Right lobe of liver (tissue), 6 donors: ENCODE measurements around the gene MPPED1. TPM values are rescaled to one million over a fixed set of nuclear protein-coding genes. Genes with fewer than 3 reads are reported as not detected.

Experiments
- ATAC-seq, 4 donors: fragments of 200-7000 bp; cut with Tn5 transposase; one replicate each; pipeline ENCODE4 v1.9.1; 2020; ENCODE audit warnings: mild to moderate bottlenecking in 4 of 4, moderate library complexity in 4 of 4
- DNase-seq, 3 donors: peaks; one replicate each; pipeline ENCODE4 v3.0.0-alpha.2; 2020
- H3K27ac ChIP-seq, 3 donors: fragments of 200-600 bp; one replicate each; pipeline ENCODE4 v1.8.0; 2022
- H3K27me3 ChIP-seq, 2 donors: fragments of 200-600 bp; one replicate each; pipeline ENCODE4 v1.8.0; 2022
- H3K36me3 ChIP-seq, 4 donors: fragments of 200-600 bp; sonication (generic) in 1 of 4; one replicate each; pipeline versions ENCODE4 v1.5.1 to v1.8.0; 2017 to 2022; ENCODE audit warnings: control low read depth in 1 of 4
- H3K4me1 ChIP-seq, 4 donors: fragments of 200-600 bp; sonication (generic) in 1 of 4; one replicate each; pipeline versions ENCODE4 v1.5.1 to v1.8.0; 2017 to 2022; ENCODE audit warnings: control low read depth in 1 of 4
- H3K4me3 ChIP-seq, 3 donors: fragments of 200-600 bp; one replicate each; pipeline ENCODE4 v1.8.0; 2022
- H3K9me3 ChIP-seq, 4 donors: fragments of 200-600 bp; sonication (generic) in 1 of 4; one replicate each; pipeline versions ENCODE4 v1.5.1 to v1.8.0; 2017 to 2022; ENCODE audit warnings: control low read depth in 1 of 4
- POLR2A ChIP-seq: fragments of 450-650 bp; IDR thresholded peaks from one replicate; pipeline ENCODE4 v1.6.1; 2017; ENCODE audit warnings: antibody characterized with exemption, mild to moderate bottlenecking
- WGBS: methylation state at CpG from one replicate; pipeline ENCODE4 v1.1.6; 2018; ENCODE audit warnings: low coverage, low lambda C conversion rate; ENCODE audit not compliant: insufficient coverage; ENCODE audit errors: missing lambda C conversion rate; 5-methylcytosine and 5-hydroxymethylcytosine counted together
- intact Hi-C, 2 donors: fragments of 100-400 bp; cut with DNase I; formaldehyde crosslinking; loops; one replicate each; pipeline versions ENCODE4 v1.11.2 to v1.14.1; 2022
- total RNA-seq, 6 experiments: library from RNA; depleted of rRNA in 2 of 6; stranded (reverse); fragments of >200 nt in 2 of 6; fragmentation: NEBNext Ultra II Directional in 3 of 6; extraction: Animal tissue kit (Norgen Biotek cat#: 25700) in 3 of 6; gene quantifications; one replicate each; pipeline versions ENCODE4 v1.1.0 to v1.2.4, GENCODE V29; 2016 to 2023
- TF ChIP-seq, protein P1 (sequence below), 4 donors: fragments of 200-600 bp in 3 of 4; fragments of 450-650 bp in 1 of 4; IDR thresholded peaks; one replicate each; pipeline versions ENCODE4 v1.5.1 to v1.8.0; 2016 to 2022; ENCODE audit warnings: antibody characterized with exemption in 4 of 4, mild to moderate bottlenecking in 2 of 4
- donor health status: DM: no; HTN: yes; CAD: no.
- donor health status: DM: no; HTN: no; CAD: no.
- donor health status: DM: no; HTN: no; CAD: no.
- donor health status: DM: no; HTN: yes; CAD: no.
- donor health status: DM: no; HTN: yes; CAD: no.

The MPPED1 gene
- total RNA-seq, 6 experiments from 2014 or later, result 2.4 to 13.8 (median 11.3) TPM

DNA sequence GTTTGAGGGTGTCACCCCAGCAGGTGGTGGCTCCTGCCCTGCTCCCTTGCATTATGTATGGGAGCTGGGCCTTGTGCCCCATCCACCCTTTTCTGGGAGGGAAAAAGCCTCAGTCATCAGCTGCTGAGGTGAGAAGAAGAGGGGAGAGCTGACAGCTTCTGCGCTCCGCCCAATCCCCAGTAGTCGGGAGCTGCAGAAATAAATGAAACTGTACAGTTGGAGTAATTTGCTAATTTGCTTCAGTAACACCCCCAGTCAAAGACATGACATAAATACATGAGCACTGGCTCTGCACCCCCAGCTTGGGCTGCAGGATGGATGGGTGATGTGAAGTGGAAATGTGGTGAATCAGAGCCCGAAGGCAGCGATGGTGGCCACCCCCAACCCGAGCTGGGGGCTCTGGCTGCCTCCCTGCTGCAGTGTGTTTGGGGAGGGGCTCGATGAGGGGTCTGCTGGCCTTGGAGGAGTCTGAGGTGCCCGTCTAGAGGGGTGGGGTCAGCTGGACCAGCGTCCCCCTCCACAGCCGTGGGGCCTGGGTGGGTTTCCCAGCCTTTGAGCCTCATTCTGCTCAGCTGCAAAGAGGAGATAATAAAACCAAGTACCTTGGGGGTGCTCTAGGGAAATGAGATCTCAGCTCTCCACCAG is 59.2 kb downstream of the MPPED1 start:
- WGBS, result no CpG with 5 or more reads among the region's 10 CpGs

DNA sequence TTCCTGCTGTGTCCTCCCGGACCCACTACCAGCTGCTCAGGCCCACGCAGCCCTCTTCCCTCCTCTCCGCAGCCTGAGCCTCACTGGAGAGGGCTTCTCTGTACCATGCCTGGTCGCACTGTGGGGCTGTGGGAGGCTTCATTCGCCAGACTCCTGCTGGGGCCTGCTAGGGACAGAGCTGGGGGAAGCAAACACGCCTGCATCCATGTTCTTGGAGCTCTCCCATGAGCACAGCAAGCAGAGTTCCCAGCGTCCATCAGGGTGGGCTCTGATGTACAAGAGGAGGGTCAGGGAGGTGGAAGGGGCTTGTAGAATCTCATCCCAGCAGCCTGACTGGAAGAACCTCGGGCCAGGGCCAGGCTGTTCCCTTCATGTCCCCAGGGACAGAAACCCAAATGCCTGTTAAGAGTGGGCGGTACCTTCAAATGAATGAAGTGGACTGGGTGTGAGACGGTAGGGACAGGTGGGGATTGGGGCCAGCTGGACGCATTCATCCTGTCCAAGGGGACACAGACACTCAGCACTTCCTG is 59.9 kb downstream of the MPPED1 start:
- 48% methylated on average over 3 of the region's 11 CpGs for WGBS
- no peak for ATAC-seq
- no peak for DNase-seq

More for the DNA sequence above, 59.2 kb downstream of the MPPED1 start:
- Histone ChIP-seq H3K27ac (no peak overlapping the region), H3K9me3 (no peaks in the 10 kb centered on the region), H3K4me1 (peaks cover 0 to 9% (median 0%) of the 10 kb centered on the region in 4 donors), H3K27me3 (no peaks in the 10 kb centered on the region), H3K36me3 (no peaks in the 10 kb centered on the region), H3K4me3 (no peak overlapping the region)
- no peak for TF ChIP-seq POLR2A
- TF ChIP-seq, protein P1, sequence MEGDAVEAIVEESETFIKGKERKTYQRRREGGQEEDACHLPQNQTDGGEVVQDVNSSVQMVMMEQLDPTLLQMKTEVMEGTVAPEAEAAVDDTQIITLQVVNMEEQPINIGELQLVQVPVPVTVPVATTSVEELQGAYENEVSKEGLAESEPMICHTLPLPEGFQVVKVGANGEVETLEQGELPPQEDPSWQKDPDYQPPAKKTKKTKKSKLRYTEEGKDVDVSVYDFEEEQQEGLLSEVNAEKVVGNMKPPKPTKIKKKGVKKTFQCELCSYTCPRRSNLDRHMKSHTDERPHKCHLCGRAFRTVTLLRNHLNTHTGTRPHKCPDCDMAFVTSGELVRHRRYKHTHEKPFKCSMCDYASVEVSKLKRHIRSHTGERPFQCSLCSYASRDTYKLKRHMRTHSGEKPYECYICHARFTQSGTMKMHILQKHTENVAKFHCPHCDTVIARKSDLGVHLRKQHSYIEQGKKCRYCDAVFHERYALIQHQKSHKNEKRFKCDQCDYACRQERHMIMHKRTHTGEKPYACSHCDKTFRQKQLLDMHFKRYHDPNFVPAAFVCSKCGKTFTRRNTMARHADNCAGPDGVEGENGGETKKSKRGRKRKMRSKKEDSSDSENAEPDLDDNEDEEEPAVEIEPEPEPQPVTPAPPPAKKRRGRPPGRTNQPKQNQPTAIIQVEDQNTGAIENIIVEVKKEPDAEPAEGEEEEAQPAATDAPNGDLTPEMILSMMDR (IDR thresholded peaks at IDR 0.05), result no peak
- no peak for ATAC-seq
- intact Hi-C loops, result loop anchor here in 1 of 2 donors (10.0 kb wide), 1 partner anchor 66 kb away; no protein-coding TSS in a partner anchor
- no peak for DNase-seq

DNA sequence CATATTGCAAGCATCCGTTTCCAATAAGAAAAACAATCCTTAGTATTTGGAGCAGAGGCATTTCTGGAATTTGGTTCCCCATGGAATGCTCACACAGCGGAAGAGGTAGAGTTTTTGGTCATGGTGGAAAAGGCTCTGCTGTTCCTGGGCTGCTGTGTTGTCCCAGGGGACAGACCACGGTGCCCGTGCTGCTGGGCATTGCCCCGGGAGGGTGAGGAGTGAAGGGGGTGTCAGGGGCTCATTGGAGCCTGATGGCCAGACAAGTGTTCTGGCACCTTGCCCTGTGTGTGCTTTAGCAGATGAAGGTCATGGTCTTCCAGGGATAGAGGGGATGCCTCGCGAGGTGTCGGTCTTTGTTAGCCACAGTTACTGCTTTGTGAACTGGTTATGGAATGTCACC is 61.2 kb downstream of the MPPED1 start:
- H3K4me3 ChIP-seq, result no peak overlapping the region
- H3K9me3 ChIP-seq, result no peaks in the 10 kb centered on the region
- H3K36me3 ChIP-seq, result no peaks in the 10 kb centered on the region
- H3K27me3 ChIP-seq, result no peaks in the 10 kb centered on the region
- TF ChIP-seq, protein P1 (IDR thresholded peaks at IDR 0.05), result no peak
- no peak for TF ChIP-seq POLR2A
- ATAC-seq (no peak), DNase-seq (no peak)
- no peak overlapping the region for H3K27ac ChIP-seq
- 100% methylated on average over 3 of the region's 8 CpGs for WGBS
- intact Hi-C loops, result loop anchor here in 1 of 2 donors (10.0 kb wide), 1 partner anchor 68 kb away; no protein-coding TSS in a partner anchor
- H3K4me1 ChIP-seq, result peaks cover 0 to 9% (median 0%) of the 10 kb centered on the region in 4 donors

More for the DNA sequence above, 59.9 kb downstream of the MPPED1 start:
- Histone ChIP-seq H3K36me3 (no peaks in the 10 kb centered on the region), H3K4me1 (peaks cover 0 to 9% (median 0%) of the 10 kb centered on the region in 4 donors), H3K27ac (no peak overlapping the region), H3K9me3 (no peaks in the 10 kb centered on the region), H3K27me3 (no peaks in the 10 kb centered on the region), H3K4me3 (no peak overlapping the region)
- intact Hi-C loops, result loop anchor here in 1 of 2 donors (10.0 kb wide), 1 partner anchor 67 kb away; no protein-coding TSS in a partner anchor
- TF ChIP-seq, protein P1 (IDR thresholded peaks at IDR 0.05), result no peak
- TF ChIP-seq POLR2A, result no peak

DNA sequence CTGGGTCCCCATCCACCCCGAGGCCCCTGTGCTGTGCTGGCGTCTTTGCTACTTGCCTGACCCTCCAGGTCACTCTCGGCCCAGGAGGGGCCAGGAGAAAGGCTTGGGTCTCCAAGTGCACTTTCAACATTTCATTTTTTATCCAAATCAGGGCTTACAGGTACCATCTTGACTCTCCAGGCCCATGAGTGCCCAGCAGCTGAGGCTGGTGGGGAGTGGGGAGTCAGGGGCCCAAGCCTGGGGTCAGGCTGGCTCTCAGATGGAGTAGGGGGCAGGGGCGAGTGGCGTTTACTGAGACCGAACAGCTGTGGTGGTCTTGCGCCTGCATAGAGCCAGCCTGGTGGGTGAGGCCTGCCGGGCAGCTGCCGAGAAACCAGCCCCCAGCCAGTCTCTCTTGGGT is 61.6 kb downstream of the MPPED1 start:
- H3K4me1 ChIP-seq, result peaks cover 0 to 9% (median 0%) of the 10 kb centered on the region in 4 donors
- WGBS, result 84% methylated on average over 6 of the region's 9 CpGs
- ATAC-seq, result no peak
- no peaks in the 10 kb centered on the region for H3K27me3 ChIP-seq
- H3K36me3 ChIP-seq, result no peaks in the 10 kb centered on the region
- no peaks in the 10 kb centered on the region for H3K9me3 ChIP-seq
- DNase-seq, result no peak
- H3K4me3 ChIP-seq, result no peak overlapping the region
- no peak for TF ChIP-seq POLR2A
- TF ChIP-seq, protein P1 (IDR thresholded peaks at IDR 0.05), result no peak
- H3K27ac ChIP-seq, result peak overlapping the region in 1 of 3 donors; percentile 76
- intact Hi-C loops, result loop anchor here in 1 of 2 donors (10.0 kb wide), 1 partner anchor 69 kb away; no protein-coding TSS in a partner anchor
